ENCODE results near the gene ADCY5.

The ADCY5 gene

GRCh38 chr3:123279121-123279520, 169.8 kb downstream of the ADCY5 start:
- no peaks in the 10 kb centered on the region for H3K9me3 ChIP-seq (ENCODE audit: control insufficient read depth, insufficient read depth, low read length)
- H3K4me1 ChIP-seq (ENCODE audit: control insufficient read depth, insufficient read depth, low read length): peaks cover 6% of the 10 kb centered on the region
- H3K27me3 ChIP-seq (ENCODE audit: control insufficient read depth, insufficient read depth, low read length): no peaks in the 10 kb centered on the region
- no peak overlapping the region for H3K4me3 ChIP-seq (ENCODE audit: low read depth, low read length)
- H3K36me3 ChIP-seq (ENCODE audit: control insufficient read depth, insufficient read depth, low read length): no peaks in the 10 kb centered on the region
- H3K9ac ChIP-seq (ENCODE audit: low read depth, low read length): no peak overlapping the region

GRCh38 chr3:123278446-123278845, 170.4 kb downstream of the ADCY5 start:
- H3K9me3 ChIP-seq (ENCODE audit: control insufficient read depth, insufficient read depth, low read length): no peaks in the 10 kb centered on the region
- H3K36me3 ChIP-seq (ENCODE audit: control insufficient read depth, insufficient read depth, low read length): no peaks in the 10 kb centered on the region
- H3K9ac ChIP-seq (ENCODE audit: low read depth, low read length): no peak overlapping the region
- peaks cover 6% of the 10 kb centered on the region for H3K4me1 ChIP-seq (ENCODE audit: control insufficient read depth, insufficient read depth, low read length)
- no peak overlapping the region for H3K4me3 ChIP-seq (ENCODE audit: low read depth, low read length)
- no peaks in the 10 kb centered on the region for H3K27me3 ChIP-seq (ENCODE audit: control insufficient read depth, insufficient read depth, low read length)

GRCh38 chr3:123277106-123277505, 171.8 kb downstream of the ADCY5 start:
- H3K4me1 ChIP-seq (ENCODE audit: control insufficient read depth, insufficient read depth, low read length): peaks cover 6% of the 10 kb centered on the region
- no peaks in the 10 kb centered on the region for H3K27me3 ChIP-seq (ENCODE audit: control insufficient read depth, insufficient read depth, low read length)
- no peak overlapping the region for H3K4me3 ChIP-seq (ENCODE audit: low read depth, low read length)
- H3K36me3 ChIP-seq (ENCODE audit: control insufficient read depth, insufficient read depth, low read length): no peaks in the 10 kb centered on the region
- H3K9ac ChIP-seq (ENCODE audit: low read depth, low read length): no peak overlapping the region
- H3K9me3 ChIP-seq (ENCODE audit: control insufficient read depth, insufficient read depth, low read length): no peaks in the 10 kb centered on the region

- H3K36me3 ChIP-seq (ENCODE audit: control insufficient read depth, insufficient read depth, low read length): no peaks in the 10 kb centered on the region
- no peaks in the 10 kb centered on the region for H3K27me3 ChIP-seq (ENCODE audit: control insufficient read depth, insufficient read depth, low read length)
- H3K9ac ChIP-seq (ENCODE audit: low read depth, low read length): no peak overlapping the region
- H3K4me1 ChIP-seq (ENCODE audit: control insufficient read depth, insufficient read depth, low read length): peaks cover 6% of the 10 kb centered on the region
- H3K4me3 ChIP-seq (ENCODE audit: low read depth, low read length): no peak overlapping the region
- no peaks in the 10 kb centered on the region for H3K9me3 ChIP-seq (ENCODE audit: control insufficient read depth, insufficient read depth, low read length)
Observed at GRCh38 chr3:123276346-123277006, 172.4 kb downstream of the ADCY5 start.

- Histone ChIP-seq H3K27me3 (ENCODE audit: control insufficient read depth, insufficient read depth, low read length) (no peaks in the 10 kb centered on the region), H3K4me3 (ENCODE audit: low read depth, low read length) (no peak overlapping the region), H3K4me1 (ENCODE audit: control insufficient read depth, insufficient read depth, low read length) (peaks cover 6% of the 10 kb centered on the region), H3K9ac (ENCODE audit: low read depth, low read length) (no peak overlapping the region), H3K9me3 (ENCODE audit: control insufficient read depth, insufficient read depth, low read length) (no peaks in the 10 kb centered on the region), H3K36me3 (ENCODE audit: control insufficient read depth, insufficient read depth, low read length) (no peaks in the 10 kb centered on the region)
Observed at GRCh38 chr3:123275691-123276090, 173.2 kb downstream of the ADCY5 start.

GRCh38 chr3:123272547-123272946, 176.3 kb downstream of the ADCY5 start:
- Histone ChIP-seq H3K4me3 (ENCODE audit: low read depth, low read length) (no peak overlapping the region), H3K36me3 (ENCODE audit: control insufficient read depth, insufficient read depth, low read length) (no peaks in the 10 kb centered on the region), H3K9ac (ENCODE audit: low read depth, low read length) (no peak overlapping the region), H3K9me3 (ENCODE audit: control insufficient read depth, insufficient read depth, low read length) (no peaks in the 10 kb centered on the region), H3K27me3 (ENCODE audit: control insufficient read depth, insufficient read depth, low read length) (no peaks in the 10 kb centered on the region), H3K4me1 (ENCODE audit: control insufficient read depth, insufficient read depth, low read length) (no peaks in the 10 kb centered on the region)

- no peaks in the 10 kb centered on the region for H3K9me3 ChIP-seq (ENCODE audit: control insufficient read depth, insufficient read depth, low read length)
- H3K4me1 ChIP-seq (ENCODE audit: control insufficient read depth, insufficient read depth, low read length): no peaks in the 10 kb centered on the region
- no peak overlapping the region for H3K9ac ChIP-seq (ENCODE audit: low read depth, low read length)
- no peaks in the 10 kb centered on the region for H3K36me3 ChIP-seq (ENCODE audit: control insufficient read depth, insufficient read depth, low read length)
- no peak overlapping the region for H3K4me3 ChIP-seq (ENCODE audit: low read depth, low read length)
- H3K27me3 ChIP-seq (ENCODE audit: control insufficient read depth, insufficient read depth, low read length): no peaks in the 10 kb centered on the region
Observed at GRCh38 chr3:123271466-123272159, 177.3 kb downstream of the ADCY5 start.

GRCh38 chr3:123270818-123271217, 178.1 kb downstream of the ADCY5 start:
- H3K9me3 ChIP-seq (ENCODE audit: control insufficient read depth, insufficient read depth, low read length): no peaks in the 10 kb centered on the region
- H3K4me1 ChIP-seq (ENCODE audit: control insufficient read depth, insufficient read depth, low read length): no peaks in the 10 kb centered on the region
- H3K9ac ChIP-seq (ENCODE audit: low read depth, low read length): no peak overlapping the region
- no peaks in the 10 kb centered on the region for H3K36me3 ChIP-seq (ENCODE audit: control insufficient read depth, insufficient read depth, low read length)
- H3K27me3 ChIP-seq (ENCODE audit: control insufficient read depth, insufficient read depth, low read length): no peaks in the 10 kb centered on the region
- no peak overlapping the region for H3K4me3 ChIP-seq (ENCODE audit: low read depth, low read length)

- Histone ChIP-seq H3K36me3 (ENCODE audit: control insufficient read depth, insufficient read depth, low read length) (no peaks in the 10 kb centered on the region), H3K4me3 (ENCODE audit: low read depth, low read length) (no peak overlapping the region), H3K9me3 (ENCODE audit: control insufficient read depth, insufficient read depth, low read length) (no peaks in the 10 kb centered on the region), H3K9ac (ENCODE audit: low read depth, low read length) (no peak overlapping the region), H3K4me1 (ENCODE audit: control insufficient read depth, insufficient read depth, low read length) (no peaks in the 10 kb centered on the region), H3K27me3 (ENCODE audit: control insufficient read depth, insufficient read depth, low read length) (no peaks in the 10 kb centered on the region)
Observed at GRCh38 chr3:123267821-123268220, 181.1 kb downstream of the ADCY5 start.

GRCh38 chr3:123263941-123264340, 184.9 kb downstream of the ADCY5 start:
- no peaks in the 10 kb centered on the region for H3K4me1 ChIP-seq (ENCODE audit: control insufficient read depth, insufficient read depth, low read length)
- no peak overlapping the region for H3K4me3 ChIP-seq (ENCODE audit: low read depth, low read length)

GRCh38 chr3:123262868-123263267, 186.0 kb downstream of the ADCY5 start:
- no peak overlapping the region for H3K4me3 ChIP-seq (ENCODE audit: low read depth, low read length)
- H3K36me3 ChIP-seq (ENCODE audit: control insufficient read depth, insufficient read depth, low read length): no peaks in the 10 kb centered on the region
- no peaks in the 10 kb centered on the region for H3K9me3 ChIP-seq (ENCODE audit: control insufficient read depth, insufficient read depth, low read length)
- H3K9ac ChIP-seq (ENCODE audit: low read depth, low read length): no peak overlapping the region
- H3K27me3 ChIP-seq (ENCODE audit: control insufficient read depth, insufficient read depth, low read length): no peaks in the 10 kb centered on the region
- H3K4me1 ChIP-seq (ENCODE audit: control insufficient read depth, insufficient read depth, low read length): no peaks in the 10 kb centered on the region

More at GRCh38 chr3:123263941-123264340, 184.9 kb downstream of the ADCY5 start:
- Histone ChIP-seq H3K9ac (ENCODE audit: low read depth, low read length) (no peak overlapping the region), H3K36me3 (ENCODE audit: control insufficient read depth, insufficient read depth, low read length) (no peaks in the 10 kb centered on the region), H3K9me3 (ENCODE audit: control insufficient read depth, insufficient read depth, low read length) (no peaks in the 10 kb centered on the region), H3K27me3 (ENCODE audit: control insufficient read depth, insufficient read depth, low read length) (no peaks in the 10 kb centered on the region)

- Histone ChIP-seq H3K36me3 (ENCODE audit: control insufficient read depth, insufficient read depth, low read length) (no peaks in the 10 kb centered on the region), H3K27me3 (ENCODE audit: control insufficient read depth, insufficient read depth, low read length) (no peaks in the 10 kb centered on the region), H3K9me3 (ENCODE audit: control insufficient read depth, insufficient read depth, low read length) (no peaks in the 10 kb centered on the region), H3K4me1 (ENCODE audit: control insufficient read depth, insufficient read depth, low read length) (no peaks in the 10 kb centered on the region), H3K9ac (ENCODE audit: low read depth, low read length) (no peak overlapping the region), H3K4me3 (ENCODE audit: low read depth, low read length) (no peak overlapping the region)
Observed at GRCh38 chr3:123262226-123262625, 186.7 kb downstream of the ADCY5 start.

Measured in iPS-15b (cell line).